ENCODE results near the gene ITPRID2.

The ITPRID2 gene

DNA sequence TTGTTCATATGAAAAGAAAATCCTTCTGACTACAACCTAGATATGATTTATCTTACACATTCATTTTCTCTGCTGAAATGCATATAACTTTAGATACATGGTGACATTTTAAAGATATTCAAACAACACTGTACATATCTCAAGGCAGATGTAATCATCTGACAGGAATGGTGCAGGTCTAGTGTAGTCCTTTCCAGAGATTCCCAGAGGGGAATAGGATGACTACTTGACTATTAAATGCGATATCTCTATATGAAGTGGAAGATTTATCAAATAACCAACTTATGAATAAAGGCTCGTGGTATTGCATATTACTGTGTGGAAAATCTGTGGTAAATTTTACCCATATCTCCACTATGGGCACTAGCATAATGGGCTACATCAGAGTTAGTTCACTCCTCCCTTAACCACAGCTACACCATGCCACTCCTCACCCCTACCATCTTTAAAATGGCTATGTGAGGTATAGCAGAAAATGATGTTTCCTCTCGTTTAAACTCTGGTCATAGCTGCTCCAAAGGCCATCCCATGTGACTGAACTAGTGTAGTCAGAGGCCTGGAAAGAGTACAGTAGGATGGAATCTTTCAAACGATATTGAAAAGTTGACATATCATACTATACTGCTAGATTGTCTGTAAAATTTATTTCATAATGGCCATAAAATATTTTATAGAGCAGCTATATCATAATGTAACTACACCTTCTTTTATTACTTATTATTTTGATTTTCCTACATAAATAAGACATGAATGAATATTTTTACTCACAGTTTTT, 9.1 kb upstream of the ITPRID2 start:
- no peak for DNase-seq

DNA sequence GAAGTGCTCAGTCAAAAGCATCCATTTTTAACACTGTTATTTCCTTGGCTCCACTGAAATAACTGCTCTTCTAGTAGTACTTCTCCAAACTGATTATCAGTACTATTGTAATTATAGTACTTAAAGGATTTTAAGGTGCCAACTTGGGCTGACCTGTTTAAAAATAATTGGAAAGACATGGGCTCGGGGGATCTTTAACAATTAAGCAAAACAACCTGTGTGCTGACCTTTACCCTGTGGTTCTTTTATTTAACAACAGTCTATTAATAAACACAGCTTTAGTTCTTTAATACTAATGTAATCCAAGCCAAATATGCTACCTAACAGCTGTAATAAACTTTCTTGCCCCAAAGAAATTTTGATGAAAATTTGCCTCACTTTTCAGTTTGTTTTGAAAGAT, 6.9 kb upstream of the ITPRID2 start:
- no peak for DNase-seq

DNA sequence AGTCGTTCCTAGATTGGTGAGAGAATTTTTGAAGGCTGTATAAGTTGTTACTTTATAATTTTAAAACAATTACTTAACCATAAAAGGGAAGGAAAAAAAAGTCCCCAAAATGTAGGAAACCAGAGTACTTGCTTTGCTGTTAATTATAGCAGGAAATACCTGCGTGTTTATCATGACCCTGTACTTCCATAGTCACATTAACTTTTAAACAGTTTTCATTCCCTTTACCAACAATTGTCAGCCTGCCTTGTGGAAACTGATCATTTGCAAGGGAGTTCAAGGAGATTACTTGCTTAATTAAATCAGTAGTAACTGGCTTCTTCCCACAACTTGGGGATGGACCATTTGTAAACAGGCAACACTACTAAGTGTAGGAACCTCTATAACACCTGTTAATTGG, 6.4 kb upstream of the ITPRID2 start:
- no peak for DNase-seq

DNA sequence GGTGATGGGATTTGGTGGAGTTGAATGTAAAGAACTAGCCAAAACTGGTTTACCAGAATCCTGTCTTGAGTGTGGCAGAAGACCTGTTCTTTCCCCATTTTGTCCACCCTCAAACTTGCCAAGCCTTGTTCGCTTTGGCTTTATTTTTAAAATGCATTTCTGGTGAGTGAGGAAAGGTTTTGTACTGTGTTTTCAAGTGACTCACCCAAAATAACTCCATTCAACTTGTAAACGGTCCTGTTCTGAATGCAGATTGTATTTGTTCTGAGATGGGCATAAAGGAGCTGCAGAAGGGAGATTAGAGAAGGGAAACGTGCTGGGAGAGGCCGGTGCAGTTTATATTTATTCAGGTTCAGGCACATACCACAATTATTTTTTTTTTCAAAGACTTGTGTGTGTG, 5.3 kb upstream of the ITPRID2 start:
- no peak for DNase-seq

DNA sequence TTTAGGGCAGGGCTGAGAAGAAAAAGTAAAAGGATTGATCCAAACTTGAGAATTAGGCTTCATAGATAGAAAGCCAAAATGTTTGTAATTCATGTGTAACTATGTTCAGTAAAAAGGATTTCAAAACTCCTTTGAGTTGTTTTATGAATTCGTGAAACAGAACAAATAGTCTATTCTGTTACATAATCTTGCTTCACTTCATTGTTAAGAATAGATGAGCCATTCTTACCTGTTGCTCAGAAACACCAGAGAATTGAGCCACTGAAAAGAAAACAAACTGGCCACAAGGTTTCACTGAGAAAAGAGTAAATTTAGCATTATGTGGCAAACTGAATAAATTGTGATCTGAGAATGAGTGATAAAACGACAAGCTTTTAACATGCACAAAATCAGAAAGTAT, 4.5 kb upstream of the ITPRID2 start:
- DNase-seq, result no peak

DNA sequence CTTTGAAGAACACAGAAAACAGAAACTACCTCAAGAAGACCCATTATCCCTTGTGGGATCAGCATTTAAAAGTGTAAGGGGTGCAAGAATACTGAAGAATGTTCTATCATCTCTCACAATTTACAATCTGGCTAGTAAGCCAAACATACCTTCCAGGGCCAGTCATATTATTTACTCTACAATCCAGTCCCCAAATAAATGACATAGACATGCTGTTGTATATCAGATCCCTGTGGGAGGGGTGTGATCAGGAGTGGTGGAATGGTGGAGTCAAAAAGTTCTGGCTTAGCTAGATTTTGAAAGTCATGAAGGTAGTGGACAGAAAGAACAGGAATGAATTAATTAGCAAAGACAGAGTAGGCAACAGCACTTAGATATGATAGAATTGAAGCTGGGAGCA, 1.8 kb upstream of the ITPRID2 start:
- DNase-seq, result no peak

DNA sequence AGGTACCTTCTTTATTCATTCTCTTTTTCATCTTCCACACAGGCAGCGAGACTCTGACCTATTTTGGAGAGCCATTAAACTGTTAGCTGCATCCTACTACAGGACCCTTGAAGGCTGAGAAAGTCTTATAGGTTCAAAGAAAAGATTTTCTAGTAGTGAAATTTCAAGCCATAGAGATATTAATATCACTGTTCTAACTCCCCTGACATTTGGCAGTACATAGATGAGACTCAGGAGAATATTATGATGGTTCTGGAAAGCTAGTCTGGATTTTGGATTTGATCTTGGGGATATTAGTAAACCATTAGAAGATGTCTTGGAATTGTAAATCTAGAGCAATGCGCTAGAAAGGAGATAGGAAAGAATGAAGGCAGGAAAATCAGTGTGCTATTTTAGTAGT, 1.3 kb upstream of the ITPRID2 start:
- no peak for DNase-seq

DNA sequence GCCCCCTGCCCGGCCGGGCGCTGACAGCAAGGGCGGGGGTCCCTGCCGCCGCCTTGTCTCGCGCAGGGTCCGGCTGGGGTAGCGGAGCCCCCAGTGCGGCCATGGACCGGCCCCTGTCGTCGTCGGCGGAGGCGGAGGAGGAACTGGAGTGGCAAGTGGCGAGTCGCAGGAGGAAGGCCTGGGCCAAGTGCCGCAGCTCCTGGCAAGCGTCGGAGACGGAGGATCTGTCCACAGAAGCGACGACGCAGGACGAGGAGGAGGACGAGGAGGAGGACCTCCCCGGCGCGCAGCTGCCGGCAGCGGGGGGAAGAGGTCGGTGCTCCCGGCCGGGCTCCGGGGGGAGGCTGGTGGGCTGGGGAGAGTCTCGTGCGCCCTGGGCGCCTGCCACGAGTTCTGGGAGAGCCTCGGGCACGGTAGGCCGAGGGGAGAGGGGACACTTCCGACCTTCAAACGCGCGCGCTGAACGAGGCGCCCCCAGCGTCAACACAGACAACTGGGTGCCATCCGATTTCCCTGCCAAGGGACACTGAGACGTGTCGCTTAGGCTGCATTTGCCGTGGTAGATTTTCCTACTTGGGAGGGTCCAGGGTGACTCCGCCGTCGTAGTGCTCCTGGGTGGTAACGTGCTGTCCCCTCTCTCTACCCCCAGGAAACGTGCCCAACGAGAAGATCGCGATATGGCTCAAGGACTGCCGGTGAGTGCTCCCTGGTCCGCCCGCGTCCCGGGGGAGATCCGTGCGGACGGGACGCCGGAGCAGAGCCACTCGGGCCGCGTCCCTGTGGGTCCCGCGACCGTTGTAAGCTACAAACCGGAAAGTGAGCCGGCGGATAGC, 652 bp downstream of the ITPRID2 start:
- DNase-seq, result peak; percentile 55

DNA sequence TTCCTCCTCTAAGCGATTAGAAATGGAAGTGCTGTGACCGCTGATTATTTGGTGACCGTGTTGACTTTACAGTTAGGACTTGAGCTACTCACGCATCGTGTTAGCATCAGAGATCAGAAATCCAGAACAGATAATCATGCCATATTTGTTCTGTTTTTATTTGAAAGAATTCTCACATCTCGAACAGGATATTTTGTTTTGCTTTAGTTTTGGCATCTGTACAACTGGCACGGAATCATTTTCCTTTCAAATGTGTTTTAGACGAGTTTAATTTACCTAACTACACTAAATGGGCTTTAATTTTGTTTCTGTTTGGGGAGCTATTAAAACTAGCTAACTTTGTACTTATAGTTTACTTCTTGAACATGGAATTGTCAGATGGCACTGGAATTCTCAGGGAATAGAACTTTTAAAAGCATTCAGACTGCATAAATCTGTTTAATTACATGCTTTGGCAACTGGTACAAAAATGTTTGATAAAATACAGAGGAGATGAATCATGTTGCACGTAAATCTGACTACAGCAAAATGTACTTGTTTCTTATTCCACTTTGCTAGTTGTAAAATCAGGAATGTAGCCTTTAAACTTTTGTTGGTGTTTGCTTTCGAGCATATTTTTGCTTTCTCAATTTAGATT, 1.4 kb downstream of the ITPRID2 start:
- no peak for DNase-seq

DNA sequence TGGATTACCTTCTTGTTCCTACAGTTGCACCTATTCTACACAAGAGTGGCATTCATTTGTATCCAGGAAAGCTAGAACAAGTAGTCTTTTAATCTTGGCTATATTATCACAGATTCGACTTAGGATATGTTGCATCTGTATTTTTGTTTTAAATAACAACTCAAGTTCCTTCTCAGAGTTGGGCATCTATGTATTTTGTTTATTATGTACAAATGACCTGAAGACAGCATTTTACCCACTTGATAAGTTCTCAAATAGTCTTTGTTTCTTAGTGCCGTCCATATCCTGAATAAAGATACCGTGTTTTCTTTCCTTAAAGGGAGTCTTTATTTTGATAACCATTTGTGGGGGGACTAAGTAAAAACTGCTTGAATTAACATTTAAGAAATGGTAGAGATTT, 2.9 kb downstream of the ITPRID2 start:
- no peak for DNase-seq

DNA sequence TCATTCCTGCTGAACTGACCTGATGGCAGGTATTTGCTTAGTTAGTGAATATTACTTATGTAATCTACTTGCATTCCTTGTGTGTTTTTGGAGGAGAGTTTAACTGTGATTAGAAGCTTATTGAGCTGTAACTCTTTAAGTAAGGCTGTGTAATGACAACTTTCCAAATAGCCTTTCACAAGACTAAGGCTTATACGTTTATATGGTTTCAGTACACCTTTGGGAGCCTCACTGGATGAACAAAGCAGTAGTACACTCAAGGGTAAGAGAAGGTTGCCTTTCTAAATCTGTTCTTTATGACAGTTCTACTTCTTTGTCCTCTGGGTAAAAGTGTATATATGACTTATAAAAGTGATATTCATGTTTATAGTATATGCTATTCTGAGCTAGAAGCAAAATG, 4.3 kb downstream of the ITPRID2 start:
- no peak for DNase-seq

DNA sequence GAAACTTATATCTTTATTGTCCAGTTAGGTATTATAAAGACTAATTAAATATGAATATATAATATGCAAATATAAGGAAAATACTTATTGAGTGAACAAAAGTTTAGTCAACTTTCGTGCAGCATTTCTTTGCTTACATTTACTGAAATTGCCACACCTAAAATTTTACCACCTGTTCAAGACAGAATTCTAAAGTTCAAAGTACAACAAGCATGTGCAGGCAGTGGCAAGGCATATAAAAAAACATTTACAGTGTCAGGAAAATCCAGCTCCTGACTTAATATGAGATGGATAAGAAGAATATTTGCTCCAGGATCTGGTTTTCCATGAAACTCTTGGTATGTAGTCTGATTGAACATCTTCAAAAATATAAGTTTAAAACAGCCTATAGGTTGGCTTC, 4.8 kb downstream of the ITPRID2 start:
- no peak for DNase-seq

DNA sequence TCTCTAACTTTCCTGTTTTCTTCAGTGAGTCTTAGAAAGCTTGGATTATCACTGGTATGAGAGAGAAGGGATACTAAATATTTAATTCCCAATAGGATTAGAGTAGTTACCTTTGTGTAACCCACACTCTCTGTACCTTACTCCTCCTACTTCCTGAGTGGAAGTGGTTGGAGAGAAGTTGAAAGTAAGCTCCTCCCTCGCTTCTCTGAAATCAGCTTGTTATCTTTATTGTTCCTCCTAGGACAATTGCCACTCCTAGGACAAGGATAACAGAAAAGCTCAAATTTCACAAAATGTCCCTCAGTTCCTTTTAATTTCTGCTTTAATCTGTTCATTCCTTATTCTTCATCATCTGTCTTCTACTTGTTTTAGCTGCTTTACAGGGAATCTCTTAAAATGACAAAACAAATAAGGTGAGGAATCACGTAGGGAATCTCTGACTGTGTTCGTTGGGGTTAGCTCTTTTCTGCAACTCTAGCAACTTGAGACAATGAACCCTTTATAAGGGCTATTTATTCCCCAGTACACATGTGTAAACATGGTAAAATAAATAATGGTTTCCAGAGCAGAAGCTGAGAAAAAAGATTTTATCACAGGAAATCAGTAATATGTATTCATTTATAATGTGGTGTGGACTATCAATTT, 8.6 kb downstream of the ITPRID2 start:
- no peak for DNase-seq

DNA sequence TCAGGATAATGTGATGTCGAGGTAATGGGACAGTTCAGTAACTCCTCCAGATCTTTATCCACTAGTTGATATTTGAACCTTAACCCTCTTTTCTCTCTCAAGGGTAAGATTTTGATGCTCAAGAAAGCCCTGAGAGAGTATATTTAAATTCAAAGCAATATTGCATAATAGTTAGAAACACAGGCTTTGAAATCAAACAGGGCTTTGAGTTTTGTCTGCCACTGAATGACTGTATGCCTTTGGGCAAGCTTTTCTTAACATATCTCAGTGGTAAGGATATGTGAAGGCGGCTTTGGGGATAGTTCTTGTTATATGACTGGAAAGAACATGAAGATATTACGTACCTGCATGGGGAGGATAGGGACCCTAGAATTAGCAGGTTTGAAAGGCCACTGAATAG, 11.1 kb downstream of the ITPRID2 start:
- no peak for DNase-seq

DNA sequence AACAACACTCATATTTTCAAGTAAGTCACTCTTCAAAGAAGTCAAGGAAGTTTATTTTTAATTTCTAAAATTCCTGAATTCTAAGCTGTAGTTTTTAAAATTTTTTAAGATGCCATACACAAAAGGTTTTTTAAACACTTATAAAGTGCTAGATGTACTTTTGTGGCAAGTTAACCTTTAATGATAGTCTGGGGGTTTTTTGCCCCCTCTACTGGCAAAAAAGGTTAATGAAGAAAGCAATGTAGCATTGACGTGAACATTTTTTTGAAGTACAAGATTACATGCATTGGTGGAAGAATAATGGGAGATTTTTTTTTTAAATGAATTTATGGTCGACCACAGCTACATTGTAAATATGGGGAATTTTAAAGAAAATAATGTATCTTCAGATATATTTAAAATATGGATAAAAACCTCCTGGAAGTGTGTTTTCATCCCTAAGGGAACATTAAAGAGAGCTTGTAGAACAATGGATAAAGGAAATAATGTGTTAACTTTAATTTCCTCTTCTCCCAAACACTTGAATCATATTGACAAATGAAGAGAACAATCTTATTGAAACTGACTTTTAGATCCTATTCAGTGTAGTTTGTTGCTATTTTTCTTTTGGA, 12.6 kb downstream of the ITPRID2 start:
- no peak for DNase-seq

DNA sequence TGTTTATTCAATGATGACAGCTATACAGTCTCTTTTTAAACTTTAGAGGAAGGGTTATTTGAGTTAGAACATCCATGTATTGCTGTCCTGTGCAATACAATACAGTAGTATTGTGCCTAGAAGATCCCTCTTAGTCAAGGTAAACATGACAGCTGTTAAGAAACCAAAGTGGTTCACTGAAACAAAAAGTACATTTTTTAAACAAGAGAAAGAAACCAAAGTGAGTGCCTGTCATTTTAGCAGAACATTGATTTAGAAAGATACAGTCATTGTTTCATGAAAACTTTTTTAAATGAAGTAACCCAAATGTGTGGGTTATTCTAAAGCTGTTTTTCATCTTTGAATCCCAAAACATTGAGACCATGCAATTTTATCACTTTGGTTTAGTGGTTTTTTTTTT, 15.5 kb downstream of the ITPRID2 start:
- no peak for DNase-seq

DNA sequence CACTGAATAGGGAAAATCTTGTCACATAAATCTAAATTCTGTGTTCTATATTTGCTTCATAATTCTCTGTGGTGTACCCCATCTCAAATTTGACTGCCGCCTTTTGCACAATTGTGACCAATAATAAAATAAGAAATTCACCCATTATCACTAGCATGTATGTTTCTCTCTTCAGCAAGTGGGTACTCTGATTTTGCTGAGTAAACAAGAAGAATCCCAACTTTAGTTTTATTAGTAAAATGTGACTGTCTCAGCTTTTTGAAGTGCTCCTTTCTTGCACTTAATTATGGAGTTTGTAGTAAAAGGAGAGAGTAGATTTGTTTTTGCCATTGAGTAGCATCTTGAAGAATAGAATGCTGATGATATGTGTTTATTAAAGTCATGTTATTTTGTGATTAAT, 16.1 kb downstream of the ITPRID2 start:
- no peak for DNase-seq

DNA sequence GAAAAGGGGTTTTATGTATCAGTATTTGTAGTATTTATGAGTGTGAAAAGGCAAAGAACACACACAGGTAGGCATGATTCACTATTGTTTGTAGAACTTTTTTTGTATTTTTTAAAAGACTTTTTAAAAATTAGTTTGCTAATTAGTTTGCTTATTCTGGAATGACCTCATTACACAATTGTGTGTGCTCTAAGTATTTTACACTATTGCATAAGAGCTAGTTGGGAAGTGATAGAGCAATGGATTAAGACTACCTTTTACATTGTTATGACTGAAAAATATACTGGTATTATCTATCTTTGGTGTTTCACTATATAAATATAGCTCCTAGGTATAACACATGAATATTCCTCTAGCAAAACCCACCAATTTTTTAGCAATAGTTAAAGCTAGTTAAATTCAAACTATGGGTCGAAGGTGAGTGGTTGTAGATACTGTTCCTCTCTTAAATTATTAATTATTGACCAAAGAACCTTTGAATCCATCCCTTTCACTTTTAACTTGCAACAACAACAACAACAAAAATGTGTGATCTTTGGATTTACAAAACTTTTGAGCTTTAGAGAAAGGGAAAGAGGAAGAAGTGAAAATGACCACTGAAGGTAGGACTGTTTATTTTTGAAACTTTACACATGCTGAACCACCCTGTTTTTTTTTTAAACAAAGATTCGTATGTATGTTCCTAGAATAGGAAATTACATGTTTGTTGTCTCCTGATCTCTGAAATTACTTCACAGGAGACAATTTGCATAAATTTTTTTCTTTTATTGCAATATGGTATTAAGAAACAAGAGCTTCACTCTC, 18.7 kb downstream of the ITPRID2 start:
- DNase-seq, result no peak

DNA sequence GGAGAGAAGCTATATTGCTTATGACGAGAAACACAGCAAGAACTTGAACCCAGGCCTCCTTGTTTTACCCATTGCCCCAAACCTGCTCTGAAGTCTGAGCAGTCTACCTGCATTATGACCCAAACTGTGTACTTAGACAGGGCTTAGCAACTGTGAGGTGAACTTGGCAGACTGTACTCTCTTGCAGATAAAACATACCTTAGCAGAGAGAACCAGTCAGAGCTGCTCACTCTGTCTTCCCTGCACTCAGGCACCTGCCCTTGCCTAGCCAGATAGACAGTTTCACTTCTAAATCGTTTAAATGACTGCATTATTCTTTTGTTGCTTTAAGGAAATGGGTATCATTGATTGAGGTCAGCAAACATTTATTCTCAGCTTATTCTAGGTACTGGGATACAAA, 20.3 kb downstream of the ITPRID2 start:
- no peak for DNase-seq

DNA sequence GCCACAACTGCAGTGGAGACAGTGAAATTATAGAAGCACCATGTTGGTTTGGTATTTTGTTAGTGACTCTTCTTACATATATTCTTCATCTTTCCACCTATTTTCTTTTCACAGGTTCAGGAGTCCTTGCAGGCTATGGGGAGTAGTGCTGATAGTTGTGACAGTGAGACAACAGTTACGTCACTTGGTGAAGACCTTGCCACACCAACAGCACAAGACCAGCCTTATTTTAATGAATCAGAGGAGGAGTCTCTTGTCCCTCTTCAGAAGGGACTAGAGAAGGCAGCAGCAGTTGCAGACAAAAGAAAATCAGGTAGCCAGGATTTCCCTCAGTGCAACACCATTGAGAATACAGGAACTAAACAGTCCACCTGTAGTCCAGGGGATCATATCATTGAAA, 23.6 kb downstream of the ITPRID2 start:
- no peak for DNase-seq

DNA sequence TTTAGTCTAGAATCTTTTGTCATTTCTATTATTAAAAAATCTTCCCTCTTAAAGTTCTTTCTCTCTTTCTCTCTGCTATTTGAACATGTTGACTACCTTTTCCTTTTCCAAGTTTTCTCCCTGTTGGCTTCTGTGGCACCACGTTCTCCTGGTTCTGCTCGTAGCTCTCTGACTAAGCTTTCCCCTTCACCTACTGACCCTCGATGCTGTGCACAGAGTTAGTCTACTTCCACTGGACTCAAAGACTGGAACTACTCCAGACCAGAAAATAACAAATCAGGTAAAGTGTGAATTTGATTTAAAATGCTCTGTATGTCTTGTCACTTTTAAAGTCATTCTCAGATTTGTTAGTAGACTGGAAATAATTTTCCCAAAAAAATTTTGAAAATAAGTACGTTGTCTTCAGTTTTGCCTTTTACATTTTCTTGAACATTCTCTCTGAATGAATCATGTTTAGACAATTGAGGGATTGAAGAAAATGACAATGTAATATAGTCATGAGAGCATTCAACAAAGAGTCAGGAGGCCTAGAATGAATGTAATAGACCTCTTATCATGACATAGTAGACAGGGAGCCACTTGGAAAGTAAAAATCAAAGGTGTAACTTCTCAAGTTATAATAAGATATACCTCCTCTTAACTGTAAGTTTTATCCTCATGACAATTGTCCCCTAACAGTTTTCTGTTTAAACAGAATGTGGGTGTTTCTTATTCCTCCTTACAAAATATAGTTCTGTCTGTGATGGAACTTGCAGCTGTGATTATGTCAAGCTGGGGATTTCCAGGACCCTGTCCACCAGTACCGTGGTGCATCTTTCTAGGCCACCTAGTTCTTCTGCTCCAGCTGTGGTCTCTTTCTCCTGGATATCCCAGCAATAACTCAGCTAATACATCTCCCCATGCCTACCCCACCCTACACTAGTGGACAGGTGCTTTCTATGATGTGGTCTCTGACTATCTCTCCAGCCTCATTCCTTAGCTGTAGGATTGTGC, 25.5 kb downstream of the ITPRID2 start:
- no peak for DNase-seq
